CD14-positive monocyte (primary cell): ENCODE data around the gene JSRP1. TPM values are rescaled to one million over a fixed set of nuclear protein-coding genes. Genes with fewer than 3 reads are reported as not detected.

Experiments
- DNase-seq, 3 donors: peaks; one replicate each; pipeline ENCODE4 v3.0.0-alpha.2; 2011 to 2022
- H2AFZ ChIP-seq: 2 replicates; pipeline ENCODE4 v1.6.0; 2012; ENCODE audit warnings: mild to moderate bottlenecking, low read depth, low read length, inconsistent platforms; ENCODE audit not compliant: insufficient read depth, poor library complexity, severe bottlenecking
- H3K27ac ChIP-seq, 2 donors: 1 replicate in 1 of 2; 2 replicates in 1 of 2; pipeline ENCODE4 v1.5.1; 2012 to 2013; ENCODE audit warnings: low read length in 2 of 2, control low read depth in 1 of 2, inconsistent platforms in 1 of 2, low read depth in 1 of 2, mild to moderate bottlenecking in 1 of 2
- H3K27me3 ChIP-seq, 2 donors: one replicate each; pipeline versions ENCODE4 v1.6.0 to v1.6.1; 2011 to 2013; ENCODE audit warnings: low read length in 2 of 2; ENCODE audit not compliant: control insufficient read depth in 2 of 2, insufficient read depth in 2 of 2
- H3K36me3 ChIP-seq, 2 donors: replicated peaks in 1 of 2; 1 replicate in 1 of 2; 2 replicates in 1 of 2; pipeline versions ENCODE4 v1.5.1 to v1.6.1; 2012 to 2013; ENCODE audit warnings: low read length in 2 of 2, control low read depth in 1 of 2, inconsistent platforms in 1 of 2, mild to moderate bottlenecking in 1 of 2; ENCODE audit not compliant: insufficient read depth in 2 of 2, control insufficient read depth in 1 of 2
- H3K4me1 ChIP-seq, 2 donors: 1 replicate in 1 of 2; 2 replicates in 1 of 2; pipeline versions ENCODE4 v1.5.1 to v1.6.1; 2012 to 2013; ENCODE audit warnings: low read length in 2 of 2, control low read depth in 1 of 2, inconsistent platforms in 1 of 2, mild to moderate bottlenecking in 1 of 2, moderate library complexity in 1 of 2; ENCODE audit not compliant: insufficient read depth in 2 of 2, control insufficient read depth in 1 of 2
- H3K4me2 ChIP-seq: replicated peaks from 2 replicates; pipeline ENCODE3; 2012; ENCODE audit warnings: low read length, moderate library complexity, mild to moderate bottlenecking; ENCODE audit not compliant: poor library complexity, severe bottlenecking; ENCODE audit errors: extremely low read depth
- H3K4me3 ChIP-seq, 3 experiments: fragments of 200-600 bp in 1 of 3; sonication (generic) in 1 of 3; replicated peaks in 1 of 3; 1 replicate in 2 of 3; 2 replicates in 1 of 3; pipeline ENCODE4 v1.5.1; 2011 to 2013; ENCODE audit warnings: low read length in 3 of 3, mild to moderate bottlenecking in 3 of 3, control low read depth in 2 of 3, low read depth in 2 of 3, inconsistent platforms in 1 of 3, moderate library complexity in 1 of 3
- H3K79me2 ChIP-seq: 2 replicates; pipeline ENCODE4 v1.6.0; 2012; ENCODE audit warnings: mild to moderate bottlenecking, control low read depth, inconsistent platforms, low read length, moderate library complexity; ENCODE audit not compliant: insufficient read depth
- H3K9ac ChIP-seq: 2 replicates; pipeline ENCODE4 v1.6.0; 2017; ENCODE audit warnings: low read length, mild to moderate bottlenecking; ENCODE audit not compliant: insufficient read depth, poor library complexity, severe bottlenecking
- H3K9me3 ChIP-seq, 2 donors: replicated peaks in 1 of 2; 1 replicate in 1 of 2; 2 replicates in 1 of 2; pipeline versions ENCODE4 v1.5.1 to v1.6.1; 2012 to 2013; ENCODE audit warnings: low read length in 2 of 2, control low read depth in 1 of 2; ENCODE audit not compliant: control insufficient read depth in 1 of 2, insufficient read depth in 1 of 2
- H4K20me1 ChIP-seq: 2 replicates; pipeline ENCODE4 v1.6.0; 2012; ENCODE audit warnings: mild to moderate bottlenecking, low read length, control low read depth, moderate library complexity; ENCODE audit not compliant: insufficient read depth
- H3K27ac Mint-ChIP-seq, 7 donors: one replicate each; pipeline ENCODE4 v1.8.0; 2020; ENCODE audit warnings: mild to moderate bottlenecking in 7 of 7, mixed read lengths in 7 of 7, moderate library complexity in 6 of 7, inconsistent platforms in 2 of 7
- H3K27me3 Mint-ChIP-seq, 3 donors: one replicate each; pipeline ENCODE4 v1.8.0; 2021 to 2022; ENCODE audit warnings: low read depth in 3 of 3, mild to moderate bottlenecking in 3 of 3, mixed read lengths in 3 of 3, moderate library complexity in 3 of 3, inconsistent platforms in 1 of 3
- H3K36me3 Mint-ChIP-seq, 2 donors: one replicate each; pipeline ENCODE4 v1.8.0; 2020; ENCODE audit warnings: mixed read lengths in 2 of 2, inconsistent platforms in 1 of 2, mild to moderate bottlenecking in 1 of 2
- H3K4me1 Mint-ChIP-seq: one replicate; pipeline ENCODE4 v1.8.0; 2020; ENCODE audit warnings: mild to moderate bottlenecking, mixed read lengths
- H3K4me3 Mint-ChIP-seq, 2 donors: one replicate each; pipeline ENCODE4 v1.8.0; 2020; ENCODE audit warnings: mild to moderate bottlenecking in 2 of 2, mixed read lengths in 2 of 2, moderate library complexity in 1 of 2
- H3K9me3 Mint-ChIP-seq, 7 donors: one replicate each; pipeline ENCODE4 v1.8.0; 2020 to 2022; ENCODE audit warnings: mixed read lengths in 7 of 7, mild to moderate bottlenecking in 6 of 7, moderate library complexity in 6 of 7, inconsistent platforms in 2 of 7
- WGBS: methylation state at CpG from one replicate; pipeline ENCODE4 v1.1.5; 2013; ENCODE audit warnings: missing lambda C conversion rate; ENCODE audit not compliant: insufficient coverage; 5-methylcytosine and 5-hydroxymethylcytosine counted together
- intact Hi-C, 2 donors: fragments of 100-400 bp; cut with micrococcal nuclease; formaldehyde crosslinking; loops; one replicate each; pipeline versions ENCODE4 v1.15.0 to v1.15.1; 2023
- polyA plus RNA-seq, 3 donors: library from polyadenylated mRNA; depleted of rRNA in 1 of 3; unstranded in 2 of 3; stranded (reverse) in 1 of 3; fragments of 300-500 nt in 2 of 3; fragments of >200 nt in 1 of 3; fragmentation: Illumina TruSeq in 2 of 3; gene quantifications; 1 replicate in 2 of 3; 2 replicates in 1 of 3; pipeline ENCODE4 v1.2.3, GENCODE V29; 2012 to 2021
- TF ChIP-seq, protein P1 (sequence below): fragments of 200-600 bp; IDR thresholded peaks from one replicate; pipeline ENCODE4 v1.8.0; 2022; ENCODE audit warnings: antibody characterized with exemption, mild to moderate bottlenecking

The JSRP1 gene
- polyA plus RNA-seq, 3 donors, result 0.38 to 0.50 TPM; not detected in 1

DNA sequence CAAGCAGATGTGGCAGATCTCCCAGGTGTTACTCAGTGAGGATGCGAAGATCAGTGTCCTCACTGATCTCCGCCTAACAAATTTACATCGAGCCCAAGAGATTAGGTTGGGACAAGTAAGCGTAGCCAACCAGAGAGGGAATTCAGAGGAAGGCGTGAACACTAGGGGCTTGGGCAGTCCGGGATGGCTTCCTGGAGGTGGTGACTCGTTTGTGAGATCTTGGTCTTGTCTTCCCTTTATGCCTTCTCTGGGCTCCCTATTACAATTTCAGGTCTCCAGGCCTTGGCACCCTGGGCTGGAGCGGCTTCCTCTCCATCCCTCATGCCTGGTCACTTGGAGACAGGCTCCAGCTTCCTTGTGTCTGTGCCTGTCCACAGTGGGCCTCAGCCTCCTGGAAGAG, 13.4 kb downstream of the JSRP1 start:
- Histone ChIP-seq H3K27ac (peak overlapping the region in 1 of 2 donors; percentile 31), H4K20me1 (peaks cover 95% of the 10 kb centered on the region), H3K4me3 (no peak overlapping the region), H3K79me2 (peaks cover 72% of the 10 kb centered on the region), H3K36me3 (peaks cover 48 to 71% of the 10 kb centered on the region in 2 donors), H3K4me1 (peaks cover 28 to 34% of the 10 kb centered on the region in 2 donors), H3K9me3 (no peaks in the 10 kb centered on the region), H3K9ac (no peak overlapping the region), H3K27me3 (no peaks in the 10 kb centered on the region), H2AFZ (no peak overlapping the region), H3K4me2 (no peak overlapping the region)
- Mint-ChIP-seq H3K9me3 (no peaks in the 10 kb centered on the region), H3K36me3 (peaks cover 44 to 73% of the 10 kb centered on the region in 2 donors), H3K27ac (peak overlapping the region in 1 of 7 donors; percentile 22), H3K4me3 (no peak overlapping the region), H3K4me1 (peaks cover 38% of the 10 kb centered on the region), H3K27me3 (peaks cover 0 to 1% (median 0%) of the 10 kb centered on the region in 3 donors)
- TF ChIP-seq, protein P1, sequence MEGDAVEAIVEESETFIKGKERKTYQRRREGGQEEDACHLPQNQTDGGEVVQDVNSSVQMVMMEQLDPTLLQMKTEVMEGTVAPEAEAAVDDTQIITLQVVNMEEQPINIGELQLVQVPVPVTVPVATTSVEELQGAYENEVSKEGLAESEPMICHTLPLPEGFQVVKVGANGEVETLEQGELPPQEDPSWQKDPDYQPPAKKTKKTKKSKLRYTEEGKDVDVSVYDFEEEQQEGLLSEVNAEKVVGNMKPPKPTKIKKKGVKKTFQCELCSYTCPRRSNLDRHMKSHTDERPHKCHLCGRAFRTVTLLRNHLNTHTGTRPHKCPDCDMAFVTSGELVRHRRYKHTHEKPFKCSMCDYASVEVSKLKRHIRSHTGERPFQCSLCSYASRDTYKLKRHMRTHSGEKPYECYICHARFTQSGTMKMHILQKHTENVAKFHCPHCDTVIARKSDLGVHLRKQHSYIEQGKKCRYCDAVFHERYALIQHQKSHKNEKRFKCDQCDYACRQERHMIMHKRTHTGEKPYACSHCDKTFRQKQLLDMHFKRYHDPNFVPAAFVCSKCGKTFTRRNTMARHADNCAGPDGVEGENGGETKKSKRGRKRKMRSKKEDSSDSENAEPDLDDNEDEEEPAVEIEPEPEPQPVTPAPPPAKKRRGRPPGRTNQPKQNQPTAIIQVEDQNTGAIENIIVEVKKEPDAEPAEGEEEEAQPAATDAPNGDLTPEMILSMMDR, result no peak
- WGBS, result 97% methylated on average over 4 of the region's 8 CpGs
- intact Hi-C loops, result no loop called here
- DNase-seq, result no peak

- H3K79me2 ChIP-seq, result peaks cover 79% of the 10 kb centered on the region
- TF ChIP-seq, protein P1, result no peak
- Mint-ChIP-seq H3K27me3 (peaks cover 0 to 1% (median 0%) of the 10 kb centered on the region in 3 donors), H3K36me3 (peaks cover 40 to 66% of the 10 kb centered on the region in 2 donors), H3K27ac (peak overlapping the region in 4 of 7 donors; percentile 15 to 64 (median 44)), H3K4me3 (no peak overlapping the region), H3K4me1 (peaks cover 44% of the 10 kb centered on the region), H3K9me3 (no peaks in the 10 kb centered on the region)
- no peak for DNase-seq
- peak overlapping the region in 1 of 2 donors; percentile 31 for H3K27ac ChIP-seq
- peaks cover 35 to 41% of the 10 kb centered on the region in 2 donors for H3K4me1 ChIP-seq
- H3K9me3 ChIP-seq, result no peaks in the 10 kb centered on the region
- peaks cover 43 to 64% of the 10 kb centered on the region in 2 donors for H3K36me3 ChIP-seq
- H3K4me3 ChIP-seq, result no peak overlapping the region
- peaks cover 97% of the 10 kb centered on the region for H4K20me1 ChIP-seq
- no peak overlapping the region for H2AFZ ChIP-seq
- 95% methylated on average over 10 of the region's 12 CpGs for WGBS
- H3K27me3 ChIP-seq, result no peaks in the 10 kb centered on the region
- H3K4me2 ChIP-seq, result no peak overlapping the region
- no peak overlapping the region for H3K9ac ChIP-seq
- intact Hi-C loops, result no loop called here
Measured at GRCh38 chr19:2242092-2242537, 14.1 kb downstream of the JSRP1 start.
